ENCODE results near the gene ENTPD2.
A peak's percentile ranks its signal among the peaks of the same experiment; 100 is the strongest.

Gene ENTPD2

GRCh38 chr9:137008312-137008711 lies 45.5 kb downstream of the ENTPD2 start:
- CTCF ChIA-PET: interaction anchor here (2.1 kb wide), 1 partner anchor 21 kb away, joined by 10 read pairs; no protein-coding TSS in a partner anchor
- peaks cover 3% of the 10 kb centered on the region; the same call in 1 of the 2 replicates for H3K4me1 ChIP-seq (ENCODE audit: control insufficient read depth, insufficient read depth, low read length)
- no peak overlapping the region for H3K27ac ChIP-seq (ENCODE audit: extremely low read depth, low read depth, low read length)
- no peaks in the 10 kb centered on the region for H3K9me3 ChIP-seq (ENCODE audit: control insufficient read depth, insufficient read depth, low read depth, low read length)
- POLR2A ChIA-PET: no interaction called here
- peaks cover 0 to 17% of the 10 kb centered on the region in 2 experiments; a peak in 1 of 3 replicates for H3K36me3 ChIP-seq (ENCODE audit: control insufficient read depth in 2 of 2, insufficient read depth in 1 of 2, low read length in 2 of 2)
- no peak overlapping the region for H3K4me3 ChIP-seq (ENCODE audit: low read depth, low read length)
- TF ChIP-seq BCL11A (tag by site-specific recombination; IDR thresholded peaks at IDR 0.05; ENCODE audit: low read depth) (peak; percentile 17; the same call in 1 of the 2 replicates), ZNF302 (tag by site-specific recombination; IDR thresholded peaks at IDR 0.05; ENCODE audit: low read depth) (no peak), ZNF175 (tag by site-specific recombination; IDR thresholded peaks at IDR 0.05) (no peak), ZFHX2 (tag by site-specific recombination; conservative IDR thresholded peaks at IDR 0.05) (no peak), ZNF600 (tag by site-specific recombination; IDR thresholded peaks at IDR 0.05) (peak; percentile 77), ZFP3 (tag by site-specific recombination; IDR thresholded peaks at IDR 0.05; ENCODE audit: low read depth) (no peak), FEZF1 (tag by site-specific recombination; IDR thresholded peaks at IDR 0.05) (no peak), ZBTB6 (tag by site-specific recombination; IDR thresholded peaks at IDR 0.05) (peak; percentile 66; the same call in 1 of the 2 replicates), ZNF521 (tag by site-specific recombination; IDR thresholded peaks at IDR 0.05) (no peak)
- TF ChIP-seq, protein P1, sequence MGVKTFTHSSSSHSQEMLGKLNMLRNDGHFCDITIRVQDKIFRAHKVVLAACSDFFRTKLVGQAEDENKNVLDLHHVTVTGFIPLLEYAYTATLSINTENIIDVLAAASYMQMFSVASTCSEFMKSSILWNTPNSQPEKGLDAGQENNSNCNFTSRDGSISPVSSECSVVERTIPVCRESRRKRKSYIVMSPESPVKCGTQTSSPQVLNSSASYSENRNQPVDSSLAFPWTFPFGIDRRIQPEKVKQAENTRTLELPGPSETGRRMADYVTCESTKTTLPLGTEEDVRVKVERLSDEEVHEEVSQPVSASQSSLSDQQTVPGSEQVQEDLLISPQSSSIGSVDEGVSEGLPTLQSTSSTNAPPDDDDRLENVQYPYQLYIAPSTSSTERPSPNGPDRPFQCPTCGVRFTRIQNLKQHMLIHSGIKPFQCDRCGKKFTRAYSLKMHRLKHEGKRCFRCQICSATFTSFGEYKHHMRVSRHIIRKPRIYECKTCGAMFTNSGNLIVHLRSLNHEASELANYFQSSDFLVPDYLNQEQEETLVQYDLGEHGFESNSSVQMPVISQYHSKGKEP (tag by site-specific recombination; IDR thresholded peaks at IDR 0.05): no peak

- ChIA-PET CTCF (interaction anchor here (1.2 to 2.1 kb wide), 2 partner anchors 21 to 39 kb away, joined by 3 to 10 read pairs; no protein-coding TSS in a partner anchor), POLR2A (interaction anchor here (1.3 kb wide), 1 partner anchor 16 kb away, joined by 3 read pairs; no protein-coding TSS in a partner anchor)
- H3K27ac ChIP-seq (ENCODE audit: extremely low read depth, low read depth, low read length): no peak overlapping the region
- TF ChIP-seq SCRT1 (tag by site-specific recombination; IDR thresholded peaks at IDR 0.05; ENCODE audit: borderline replicate concordance): no peak
- TF ChIP-seq ZNF621 (tag by site-specific recombination; IDR thresholded peaks at IDR 0.05): no peak
- no peak for TF ChIP-seq ZNF350 (tag by site-specific recombination; IDR thresholded peaks at IDR 0.05)
- no peak for TF ChIP-seq SP2 (tag by site-specific recombination; IDR thresholded peaks at IDR 0.05)
- no peak for TF ChIP-seq ZNF391 (tag by site-specific recombination; IDR thresholded peaks at IDR 0.05; ENCODE audit: borderline replicate concordance, low read depth)
- H3K4me1 ChIP-seq (ENCODE audit: control insufficient read depth, insufficient read depth, low read length): peaks cover 3% of the 10 kb centered on the region; the same call in 1 of the 2 replicates
- H3K36me3 ChIP-seq (ENCODE audit: control insufficient read depth in 2 of 2, insufficient read depth in 1 of 2, low read length in 2 of 2): peaks cover 0 to 17% of the 10 kb centered on the region in 2 experiments; a peak in 1 of 3 replicates
- H3K9me3 ChIP-seq (ENCODE audit: control insufficient read depth, insufficient read depth, low read depth, low read length): no peaks in the 10 kb centered on the region
- no peak overlapping the region for H3K4me3 ChIP-seq (ENCODE audit: low read depth, low read length)
These were observed 46.0 kb downstream of the ENTPD2 start for GRCh38 chr9:137007816-137008270.

DNA sequence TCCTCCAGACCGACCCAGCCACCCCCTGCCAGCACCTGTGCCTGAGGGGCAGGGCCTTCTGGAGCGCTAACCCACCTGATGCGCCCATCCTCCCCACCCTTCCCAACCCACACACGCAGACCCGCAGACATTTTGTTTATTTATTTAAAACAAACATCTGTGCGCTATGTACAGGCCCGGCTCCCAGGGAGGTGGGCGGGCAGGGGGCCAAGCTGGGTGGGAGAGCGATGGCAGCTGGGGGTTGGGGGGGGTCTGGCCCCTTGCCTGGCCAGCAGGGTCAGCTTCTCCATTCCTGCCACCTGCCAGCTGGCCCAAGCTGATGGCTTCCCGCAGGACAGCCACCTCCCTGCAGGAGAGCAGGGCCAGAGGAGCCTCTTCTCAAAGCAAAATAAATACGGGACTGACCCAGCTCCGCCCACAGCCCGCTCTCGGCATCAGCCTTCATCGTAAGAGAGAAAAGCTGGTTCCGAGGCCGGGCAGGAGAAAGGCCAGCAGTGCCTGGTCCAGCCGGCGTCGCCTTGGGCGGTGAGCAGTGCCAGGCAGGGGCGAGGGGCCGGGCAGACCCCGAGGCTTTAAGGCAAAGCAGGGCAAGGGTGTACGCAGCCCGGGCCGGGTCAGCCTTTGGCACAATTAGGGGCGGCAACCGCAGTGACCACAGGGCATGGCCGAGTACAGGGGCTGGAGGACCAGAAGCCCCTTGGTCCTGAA lies 46.6 kb downstream of the ENTPD2 start:
- no peak overlapping the region for H3K27ac ChIP-seq (ENCODE audit: extremely low read depth, low read depth, low read length)
- CTCF ChIA-PET: interaction anchor here (0.5 to 2.1 kb wide), 4 partner anchors 21 to 215 kb away, joined by 3 to 10 read pairs (median 3); no protein-coding TSS in a partner anchor
- H3K4me1 ChIP-seq (ENCODE audit: control insufficient read depth, insufficient read depth, low read length): peaks cover 3% of the 10 kb centered on the region; the same call in 1 of the 2 replicates
- no peaks in the 10 kb centered on the region for H3K9me3 ChIP-seq (ENCODE audit: control insufficient read depth, insufficient read depth, low read depth, low read length)
- POLR2A ChIA-PET: interaction anchor here (0.7 to 1.3 kb wide), 3 partner anchors 15 to 132 kb away, joined by 3 read pairs; no protein-coding TSS in a partner anchor
- no peak overlapping the region for H3K4me3 ChIP-seq (ENCODE audit: low read depth, low read length)
- peaks cover 0 to 13% of the 10 kb centered on the region in 2 experiments; a peak in 1 of 3 replicates for H3K36me3 ChIP-seq (ENCODE audit: control insufficient read depth in 2 of 2, insufficient read depth in 1 of 2, low read length in 2 of 2)
- TF ChIP-seq ZBTB21 (tag by site-specific recombination; IDR thresholded peaks at IDR 0.05) (no peak), ZNF394 (tag by site-specific recombination; IDR thresholded peaks at IDR 0.05; ENCODE audit: borderline replicate concordance) (no peak), ZNF175 (tag by site-specific recombination; IDR thresholded peaks at IDR 0.05) (no peak), ZNF423 (tag by site-specific recombination; IDR thresholded peaks at IDR 0.05) (no peak), SP3 (tag by site-specific recombination; IDR thresholded peaks at IDR 0.05) (no peak), ZNF585B (tag by site-specific recombination; IDR thresholded peaks at IDR 0.05) (no peak), KLF1 (tag by site-specific recombination; IDR thresholded peaks at IDR 0.05) (peak; percentile 38), KLF7 (tag by site-specific recombination; IDR thresholded peaks at IDR 0.05; ENCODE audit: borderline replicate concordance) (no peak), ZNF24 (tag by site-specific recombination; IDR thresholded peaks at IDR 0.05) (no peak)
- TF ChIP-seq, protein P2, sequence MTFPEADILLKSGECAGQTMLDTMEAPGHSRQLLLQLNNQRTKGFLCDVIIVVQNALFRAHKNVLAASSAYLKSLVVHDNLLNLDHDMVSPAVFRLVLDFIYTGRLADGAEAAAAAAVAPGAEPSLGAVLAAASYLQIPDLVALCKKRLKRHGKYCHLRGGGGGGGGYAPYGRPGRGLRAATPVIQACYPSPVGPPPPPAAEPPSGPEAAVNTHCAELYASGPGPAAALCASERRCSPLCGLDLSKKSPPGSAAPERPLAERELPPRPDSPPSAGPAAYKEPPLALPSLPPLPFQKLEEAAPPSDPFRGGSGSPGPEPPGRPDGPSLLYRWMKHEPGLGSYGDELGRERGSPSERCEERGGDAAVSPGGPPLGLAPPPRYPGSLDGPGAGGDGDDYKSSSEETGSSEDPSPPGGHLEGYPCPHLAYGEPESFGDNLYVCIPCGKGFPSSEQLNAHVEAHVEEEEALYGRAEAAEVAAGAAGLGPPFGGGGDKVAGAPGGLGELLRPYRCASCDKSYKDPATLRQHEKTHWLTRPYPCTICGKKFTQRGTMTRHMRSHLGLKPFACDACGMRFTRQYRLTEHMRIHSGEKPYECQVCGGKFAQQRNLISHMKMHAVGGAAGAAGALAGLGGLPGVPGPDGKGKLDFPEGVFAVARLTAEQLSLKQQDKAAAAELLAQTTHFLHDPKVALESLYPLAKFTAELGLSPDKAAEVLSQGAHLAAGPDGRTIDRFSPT (tag by site-specific recombination; IDR thresholded peaks at IDR 0.05): 0 out of 2 replicates have a peak, but pooled peaks have one; percentile 19
